Measurements from ENCODE around the gene DGKG. TPM values are rescaled to one million over a fixed set of nuclear protein-coding genes. Genes with fewer than 3 reads are reported as not detected.
A peak's percentile ranks its signal among the peaks of the same experiment; 100 is the strongest.

Gene DGKG
- polyA plus RNA-seq, 1 donor (not counting 4 experiments of a cell fraction or from before 2014, with no cell fraction given), result 0.22 TPM

GRCh38 chr3:186100398-186100797 is 261.6 kb downstream of the DGKG start:
- peaks cover 50% of the 10 kb centered on the region for H3K4me1 ChIP-seq (ENCODE audit: control insufficient read depth, extremely low read depth, insufficient read depth, low read length)
- H2AFZ ChIP-seq (ENCODE audit: control insufficient read depth, low read length), result no peak overlapping the region
- H3K9ac ChIP-seq (ENCODE audit: control insufficient read depth, extremely low read depth, insufficient read depth, low read length), result no peak overlapping the region
- peaks cover 2% of the 10 kb centered on the region for H3K9me1 ChIP-seq (ENCODE audit: control insufficient read depth, extremely low read depth, insufficient read depth, low read length)
- FAIRE-seq (no peak), DNase-seq (ENCODE audit: low read depth, low spot score) (no peak)
- no peak for TF ChIP-seq CTCF (optimal IDR thresholded peaks at IDR 0.05 in 1 of 3, IDR thresholded peaks at IDR 0.05 in 1 of 3, conservative IDR thresholded peaks at IDR 0.05 in 1 of 3; ENCODE audit: extremely low read depth in 1 of 3, insufficient read depth in 2 of 3, low read length in 3 of 3)
- TF ChIP-seq EZH2 (IDR thresholded peaks at IDR 0.05; ENCODE audit: low read length), result no peak
- H3K79me2 ChIP-seq (ENCODE audit: control insufficient read depth, insufficient read depth, low read length), result peaks cover 1% of the 10 kb centered on the region
- dilution Hi-C loops (cut with MboI; ENCODE audit: extremely low pct_ligation_motif_present, low sequenced_read_pairs), result no loop called here
- H3K36me3 ChIP-seq (ENCODE audit: control insufficient read depth in 2 of 2, extremely low read depth in 1 of 2, insufficient read depth in 2 of 2, low read length in 2 of 2), result peaks cover 5 to 28% of the 10 kb centered on the region in 2 experiments
- no peaks in the 10 kb centered on the region for H4K20me1 ChIP-seq (ENCODE audit: control insufficient read depth, extremely low read depth, insufficient read depth, low read length)
- H3K27me3 ChIP-seq (ENCODE audit: control insufficient read depth, extremely low read depth, insufficient read depth, low read length), result no peaks in the 10 kb centered on the region
- no peak overlapping the region for H3K27ac ChIP-seq (ENCODE audit: control insufficient read depth, insufficient read depth, low read length)
- H3K9me3 ChIP-seq (ENCODE audit: control insufficient read depth, low read depth, low read length), result no peaks in the 10 kb centered on the region
- no peak overlapping the region for H3K4me3 ChIP-seq (ENCODE audit: control insufficient read depth in 2 of 3, extremely low read depth in 1 of 3, insufficient read depth in 2 of 3, low read depth in 1 of 3, low read length in 3 of 3)
- no peak overlapping the region for H3K4me2 ChIP-seq (ENCODE audit: control insufficient read depth, extremely low read depth, insufficient read depth, low read depth, low read length)

GRCh38 chr3:186099178-186099577 is 262.9 kb downstream of the DGKG start:
- Histone ChIP-seq H3K27ac (ENCODE audit: control insufficient read depth, insufficient read depth, low read length) (peak overlapping the region; percentile 66), H3K4me1 (ENCODE audit: control insufficient read depth, extremely low read depth, insufficient read depth, low read length) (peaks cover 45% of the 10 kb centered on the region), H3K79me2 (ENCODE audit: control insufficient read depth, insufficient read depth, low read length) (no peaks in the 10 kb centered on the region), H3K9me1 (ENCODE audit: control insufficient read depth, extremely low read depth, insufficient read depth, low read length) (peaks cover 2% of the 10 kb centered on the region), H2AFZ (ENCODE audit: control insufficient read depth, low read length) (no peak overlapping the region), H3K9me3 (ENCODE audit: control insufficient read depth, low read depth, low read length) (no peaks in the 10 kb centered on the region), H3K9ac (ENCODE audit: control insufficient read depth, extremely low read depth, insufficient read depth, low read length) (peak overlapping the region; percentile 28), H3K4me3 (ENCODE audit: control insufficient read depth in 2 of 3, extremely low read depth in 1 of 3, insufficient read depth in 2 of 3, low read depth in 1 of 3, low read length in 3 of 3) (peak overlapping the region in 2 of 3 experiments; percentile 2), H3K27me3 (ENCODE audit: control insufficient read depth, extremely low read depth, insufficient read depth, low read length) (no peaks in the 10 kb centered on the region), H4K20me1 (ENCODE audit: control insufficient read depth, extremely low read depth, insufficient read depth, low read length) (no peaks in the 10 kb centered on the region), H3K4me2 (ENCODE audit: control insufficient read depth, extremely low read depth, insufficient read depth, low read depth, low read length) (peak overlapping the region; percentile 97), H3K36me3 (ENCODE audit: control insufficient read depth in 2 of 2, extremely low read depth in 1 of 2, insufficient read depth in 2 of 2, low read length in 2 of 2) (peaks cover 5 to 28% of the 10 kb centered on the region in 2 experiments)
- DNase-seq (ENCODE audit: low read depth, low spot score), result no peak
- peak; percentile 67 for FAIRE-seq
- no peak for TF ChIP-seq EZH2 (IDR thresholded peaks at IDR 0.05; ENCODE audit: low read length)
- dilution Hi-C loops (cut with MboI; ENCODE audit: extremely low pct_ligation_motif_present, low sequenced_read_pairs), result no loop called here

- Histone ChIP-seq H4K20me1 (ENCODE audit: control insufficient read depth, extremely low read depth, insufficient read depth, low read length) (no peaks in the 10 kb centered on the region), H3K9ac (ENCODE audit: control insufficient read depth, extremely low read depth, insufficient read depth, low read length) (peak overlapping the region; percentile 28), H3K27me3 (ENCODE audit: control insufficient read depth, extremely low read depth, insufficient read depth, low read length) (no peaks in the 10 kb centered on the region), H3K9me3 (ENCODE audit: control insufficient read depth, low read depth, low read length) (no peaks in the 10 kb centered on the region), H3K27ac (ENCODE audit: control insufficient read depth, insufficient read depth, low read length) (peak overlapping the region; percentile 66), H3K4me2 (ENCODE audit: control insufficient read depth, extremely low read depth, insufficient read depth, low read depth, low read length) (peak overlapping the region; percentile 97), H3K79me2 (ENCODE audit: control insufficient read depth, insufficient read depth, low read length) (no peaks in the 10 kb centered on the region), H3K4me1 (ENCODE audit: control insufficient read depth, extremely low read depth, insufficient read depth, low read length) (peaks cover 40% of the 10 kb centered on the region), H3K36me3 (ENCODE audit: control insufficient read depth in 2 of 2, extremely low read depth in 1 of 2, insufficient read depth in 2 of 2, low read length in 2 of 2) (peaks cover 7 to 27% of the 10 kb centered on the region in 2 experiments), H2AFZ (ENCODE audit: control insufficient read depth, low read length) (no peak overlapping the region), H3K4me3 (ENCODE audit: control insufficient read depth in 2 of 3, extremely low read depth in 1 of 3, insufficient read depth in 2 of 3, low read depth in 1 of 3, low read length in 3 of 3) (peak overlapping the region in 2 of 3 experiments; percentile 2), H3K9me1 (ENCODE audit: control insufficient read depth, extremely low read depth, insufficient read depth, low read length) (peaks cover 2% of the 10 kb centered on the region)
- dilution Hi-C loops (cut with MboI; ENCODE audit: extremely low pct_ligation_motif_present, low sequenced_read_pairs), result no loop called here
- TF ChIP-seq CTCF (optimal IDR thresholded peaks at IDR 0.05 in 1 of 3, IDR thresholded peaks at IDR 0.05 in 1 of 3, conservative IDR thresholded peaks at IDR 0.05 in 1 of 3; ENCODE audit: extremely low read depth in 1 of 3, insufficient read depth in 2 of 3, low read length in 3 of 3) (no peak), EZH2 (IDR thresholded peaks at IDR 0.05; ENCODE audit: low read length) (no peak)
- DNase-seq (ENCODE audit: low read depth, low spot score), result no peak
- no peak for FAIRE-seq
Measured at GRCh38 chr3:186098740-186099139, 263.3 kb downstream of the DGKG start.

Data from keratinocyte (primary cell).